Natural killer cell treated with Interleukin-12 subunit alpha and Interleukin-12 subunit beta and Interleukin-15 and Interleukin-18, amount 100 ng/mL, for 72 hours (primary cell): Measurements from ENCODE around the gene RBBP8NL. TPM values are rescaled to one million over a fixed set of nuclear protein-coding genes. Genes with fewer than 3 reads are reported as not detected.

Source experiments
- ATAC-seq, 2 donors: fragments of 150-1000 bp; cut with Tn5 transposase in 1 of 2; sonication (Bioruptor Pico), chemical (Tn5 transposase) in 1 of 2; 2 replicates each; pipeline ENCODE4 v1.10.0; 2021
- DNase-seq: peaks from one replicate; pipeline ENCODE4 v3.0.0; 2022; ENCODE audit warnings: low spot score
- H3K27ac Mint-ChIP-seq, 2 donors: 1 replicate in 1 of 2; 2 replicates in 1 of 2; pipeline ENCODE4 v1.8.0; 2022; ENCODE audit warnings: mixed read lengths in 2 of 2, mild to moderate bottlenecking in 1 of 2, moderate library complexity in 1 of 2
- H3K27me3 Mint-ChIP-seq, 2 donors: 1 replicate in 1 of 2; 2 replicates in 1 of 2; pipeline ENCODE4 v1.8.0; 2022; ENCODE audit warnings: mixed read lengths in 2 of 2
- H3K36me3 Mint-ChIP-seq: one replicate; pipeline ENCODE4 v1.8.0; 2022; ENCODE audit warnings: mixed read lengths
- H3K4me1 Mint-ChIP-seq, 2 donors: 1 replicate in 1 of 2; 2 replicates in 1 of 2; pipeline ENCODE4 v1.8.0; 2022; ENCODE audit warnings: low read depth in 2 of 2, mixed read lengths in 2 of 2, mild to moderate bottlenecking in 1 of 2
- H3K4me3 Mint-ChIP-seq: one replicate; pipeline ENCODE4 v1.8.0; 2022; ENCODE audit warnings: mixed read lengths
- H3K9me3 Mint-ChIP-seq: 2 replicates; pipeline ENCODE4 v1.8.0; 2022; ENCODE audit warnings: mixed read lengths
- total RNA-seq, 2 donors: library from RNA; stranded (reverse); gene quantifications; one replicate each; pipeline ENCODE4 v1.2.3, GENCODE V29; 2022

RBBP8NL gene
- total RNA-seq, 2 donors from 2014 or later, result not detected

GRCh38 chr20:62366370-62367135, 60.8 kb downstream of the RBBP8NL start:
- no peaks in the 10 kb centered on the region for H3K36me3 Mint-ChIP-seq
- H3K4me1 Mint-ChIP-seq, result no peaks in the 10 kb centered on the region
- no peaks in the 10 kb centered on the region for H3K9me3 Mint-ChIP-seq
- no peak overlapping the region for H3K27ac Mint-ChIP-seq
- peak; percentile 60 for DNase-seq
- H3K4me3 Mint-ChIP-seq, result no peak overlapping the region
- H3K27me3 Mint-ChIP-seq, result peaks cover 0 to 8% of the 10 kb centered on the region in 2 donors
- peak; percentile 22 to 44 for ATAC-seq

GRCh38 chr20:62365814-62366369, 61.4 kb downstream of the RBBP8NL start:
- H3K27me3 Mint-ChIP-seq, result peaks cover 0 to 8% of the 10 kb centered on the region in 2 donors
- ATAC-seq (no peak), DNase-seq (peak; percentile 58)
- H3K4me1 Mint-ChIP-seq, result no peaks in the 10 kb centered on the region
- no peaks in the 10 kb centered on the region for H3K36me3 Mint-ChIP-seq
- H3K9me3 Mint-ChIP-seq, result no peaks in the 10 kb centered on the region
- H3K27ac Mint-ChIP-seq, result no peak overlapping the region
- H3K4me3 Mint-ChIP-seq, result no peak overlapping the region

- Mint-ChIP-seq H3K4me1 (no peaks in the 10 kb centered on the region), H3K36me3 (no peaks in the 10 kb centered on the region), H3K27ac (no peak overlapping the region), H3K4me3 (no peak overlapping the region), H3K9me3 (no peaks in the 10 kb centered on the region), H3K27me3 (peaks cover 0 to 8% of the 10 kb centered on the region in 2 donors)
- DNase-seq (peak; percentile 25), ATAC-seq (no peak)
Observed at GRCh38 chr20:62364911-62365736, 62.2 kb downstream of the RBBP8NL start.

- Mint-ChIP-seq H3K36me3 (no peaks in the 10 kb centered on the region), H3K9me3 (no peaks in the 10 kb centered on the region), H3K4me3 (no peak overlapping the region), H3K27ac (no peak overlapping the region), H3K4me1 (no peaks in the 10 kb centered on the region), H3K27me3 (peaks cover 0 to 5% of the 10 kb centered on the region in 2 donors)
- ATAC-seq, result no peak
- peak; percentile 44 for DNase-seq
Observed at GRCh38 chr20:62363920-62364851, 63.2 kb downstream of the RBBP8NL start.

- H3K4me1 Mint-ChIP-seq, result no peaks in the 10 kb centered on the region
- no peak overlapping the region for H3K27ac Mint-ChIP-seq
- no peak overlapping the region for H3K4me3 Mint-ChIP-seq
- peaks cover 0 to 5% of the 10 kb centered on the region in 2 donors for H3K27me3 Mint-ChIP-seq
- no peaks in the 10 kb centered on the region for H3K36me3 Mint-ChIP-seq
- no peaks in the 10 kb centered on the region for H3K9me3 Mint-ChIP-seq
- peak; percentile 50 for DNase-seq
- ATAC-seq, result no peak
Observed at GRCh38 chr20:62362991-62363919, 64.1 kb downstream of the RBBP8NL start.

- Mint-ChIP-seq H3K9me3 (no peaks in the 10 kb centered on the region), H3K36me3 (no peaks in the 10 kb centered on the region), H3K4me1 (no peaks in the 10 kb centered on the region), H3K27me3 (peaks cover 0 to 5% of the 10 kb centered on the region in 2 donors), H3K4me3 (no peak overlapping the region), H3K27ac (no peak overlapping the region)
- DNase-seq (no peak), ATAC-seq (no peak)
Observed at GRCh38 chr20:62362590-62362940, 64.8 kb downstream of the RBBP8NL start.

GRCh38 chr20:62361799-62362589, 65.3 kb downstream of the RBBP8NL start:
- DNase-seq (peak; percentile 60), ATAC-seq (no peak)
- H3K4me1 Mint-ChIP-seq, result no peaks in the 10 kb centered on the region
- no peak overlapping the region for H3K4me3 Mint-ChIP-seq
- no peak overlapping the region for H3K27ac Mint-ChIP-seq
- no peaks in the 10 kb centered on the region for H3K36me3 Mint-ChIP-seq
- peaks cover 0 to 5% of the 10 kb centered on the region in 2 donors for H3K27me3 Mint-ChIP-seq
- no peaks in the 10 kb centered on the region for H3K9me3 Mint-ChIP-seq

- Mint-ChIP-seq H3K4me3 (no peak overlapping the region), H3K36me3 (no peaks in the 10 kb centered on the region), H3K27ac (no peak overlapping the region), H3K27me3 (peaks cover 0 to 5% of the 10 kb centered on the region in 2 donors), H3K9me3 (no peaks in the 10 kb centered on the region), H3K4me1 (no peaks in the 10 kb centered on the region)
- ATAC-seq (no peak), DNase-seq (peak; percentile 49)
Observed at GRCh38 chr20:62360854-62361798, 66.2 kb downstream of the RBBP8NL start.

Other genes with a start within 250 kb of the RBBP8NL start
- gene MTG2, start 244.5 kb downstream of the RBBP8NL start, total RNA-seq, result 10 to 100 TPM; 39.3 to 57.9 TPM
- not detected for gene HRH3, start 207.3 kb downstream of the RBBP8NL start, total RNA-seq
- gene OSBPL2, start 189.0 kb downstream of the RBBP8NL start, total RNA-seq, result 10 to 100 TPM; 38.7 to 47.7 TPM
- gene ADRM1, start 124.5 kb downstream of the RBBP8NL start, total RNA-seq, result 100 to 1,000 TPM; 171 to 178 TPM
- gene LAMA5, start 60.2 kb downstream of the RBBP8NL start, total RNA-seq, result 1 to 10 TPM; 1.5 to 1.9 TPM
- gene RPS21, start 40.4 kb downstream of the RBBP8NL start, total RNA-seq, result 1,000 to 10,000 TPM; 1,109 to 1,318 TPM
- gene CABLES2, start 20.3 kb downstream of the RBBP8NL start, total RNA-seq, result 1 to 10 TPM; 9.4 to 9.5 TPM
- not detected for gene GATA5, start 48.5 kb upstream of the RBBP8NL start, total RNA-seq
- gene SLCO4A1, start 215.0 kb upstream of the RBBP8NL start, total RNA-seq, result 10 to 100 TPM; 42.9 to 88.3 TPM